Neuronal stem cell (in vitro differentiated cells): ENCODE measurements around the gene ZNF124.

Experiments used
- DNase-seq: peaks from one replicate; pipeline ENCODE4 v3.0.0-alpha.2; 2013; ENCODE audit warnings: low spot score
- H2AFZ ChIP-seq: one replicate; pipeline ENCODE4 v1.6.1; 2013; ENCODE audit warnings: mild to moderate bottlenecking, low read length, inconsistent platforms
- H2AK5ac ChIP-seq: 2 replicates; pipeline ENCODE4 v1.6.1; 2013; ENCODE audit warnings: low read depth, mild to moderate bottlenecking, inconsistent platforms, low read length, moderate library complexity, mixed read lengths
- H2BK120ac ChIP-seq: 2 replicates; pipeline ENCODE4 v1.6.1; 2013; ENCODE audit warnings: low read depth, mild to moderate bottlenecking, inconsistent platforms, low read length, moderate library complexity, mixed read lengths
- H2BK12ac ChIP-seq: one replicate; pipeline ENCODE4 v1.6.1; 2013; ENCODE audit warnings: low read length, inconsistent platforms
- H2BK15ac ChIP-seq: 2 replicates; pipeline ENCODE4 v1.6.1; 2013; ENCODE audit warnings: mild to moderate bottlenecking, low read length, inconsistent platforms, mixed read lengths
- H2BK5ac ChIP-seq: one replicate; pipeline ENCODE4 v1.6.1; 2013; ENCODE audit warnings: inconsistent platforms, mild to moderate bottlenecking, low read length, moderate library complexity
- H3K14ac ChIP-seq: one replicate; pipeline ENCODE4 v1.6.1; 2013; ENCODE audit warnings: low read length, inconsistent platforms
- H3K18ac ChIP-seq: 2 replicates; pipeline ENCODE4 v1.6.1; 2013; ENCODE audit warnings: low read length, inconsistent platforms
- H3K23ac ChIP-seq: 2 replicates; pipeline ENCODE4 v1.6.1; 2013; ENCODE audit warnings: low read depth, mild to moderate bottlenecking, mixed read lengths, low read length, inconsistent platforms; ENCODE audit not compliant: poor library complexity
- H3K27ac ChIP-seq: replicated peaks from 3 replicates; pipeline ENCODE4 v1.5.1; 2013; ENCODE audit warnings: low read length, inconsistent platforms
- H3K27me3 ChIP-seq, 3 experiments: 2 replicates each; pipeline ENCODE4 v1.6.1; 2013; ENCODE audit warnings: low read length in 3 of 3, mild to moderate bottlenecking in 2 of 3, inconsistent platforms in 1 of 3, low read depth in 1 of 3, mixed read lengths in 1 of 3, moderate library complexity in 1 of 3; ENCODE audit not compliant: control insufficient read depth in 3 of 3, insufficient read depth in 3 of 3
- H3K36me3 ChIP-seq, 2 donors: replicated peaks in 1 of 2; 2 replicates each; pipeline ENCODE4 v1.6.1; 2013; ENCODE audit warnings: low read length in 2 of 2; ENCODE audit not compliant: control insufficient read depth in 2 of 2, insufficient read depth in 2 of 2
- H3K4ac ChIP-seq: 2 replicates; pipeline ENCODE4 v1.6.1; 2013; ENCODE audit warnings: inconsistent platforms, mild to moderate bottlenecking, low read length, moderate library complexity
- H3K4me1 ChIP-seq, 2 donors: 1 replicate in 1 of 2; 2 replicates in 1 of 2; pipeline ENCODE4 v1.6.1; 2013; ENCODE audit warnings: low read length in 2 of 2, low read depth in 1 of 2; ENCODE audit not compliant: control insufficient read depth in 2 of 2, insufficient read depth in 1 of 2
- H3K4me2 ChIP-seq: one replicate; pipeline ENCODE4 v1.6.1; 2013; ENCODE audit warnings: mild to moderate bottlenecking, low read length, inconsistent platforms; ENCODE audit not compliant: insufficient read depth, poor library complexity, severe bottlenecking
- H3K4me3 ChIP-seq, 2 donors: 2 replicates each; pipeline ENCODE4 v1.5.1; 2013; ENCODE audit warnings: low read length in 2 of 2, mild to moderate bottlenecking in 2 of 2, inconsistent platforms in 1 of 2, moderate library complexity in 1 of 2
- H3K79me1 ChIP-seq: one replicate; pipeline ENCODE4 v1.6.1; 2013; ENCODE audit warnings: low read depth, mild to moderate bottlenecking, inconsistent platforms, low read length, moderate library complexity
- H3K9ac ChIP-seq: one replicate; pipeline ENCODE4 v1.6.1; 2013; ENCODE audit warnings: mild to moderate bottlenecking, low read depth, low read length, inconsistent platforms; ENCODE audit not compliant: poor library complexity
- H3K9me3 ChIP-seq, 2 donors: replicated peaks in 1 of 2; 2 replicates each; pipeline versions ENCODE3 to v1.6.1; 2013; ENCODE audit warnings: low read length in 2 of 2, mild to moderate bottlenecking in 2 of 2, inconsistent platforms in 1 of 2, low read depth in 1 of 2, mixed read lengths in 1 of 2, moderate library complexity in 1 of 2; ENCODE audit not compliant: control insufficient read depth in 2 of 2, insufficient read depth in 1 of 2
- H4K8ac ChIP-seq: one replicate; pipeline ENCODE4 v1.6.1; 2013; ENCODE audit warnings: low read depth, mild to moderate bottlenecking, inconsistent platforms, low read length, moderate library complexity
- H4K91ac ChIP-seq: one replicate; pipeline ENCODE4 v1.6.1; 2013; ENCODE audit warnings: low read length, low read depth, mild to moderate bottlenecking, inconsistent platforms; ENCODE audit not compliant: poor library complexity
- WGBS, 2 donors: extraction: QIAGEN DNeasy Blood & Tissue Kit; methylation state at CpG; one replicate each; pipeline ENCODE4 v1.1.7; 2013; ENCODE audit warnings: missing lambda C conversion rate in 2 of 2, mixed read lengths in 1 of 2; ENCODE audit not compliant: insufficient read length in 2 of 2, insufficient replicate concordance in 1 of 2; ENCODE audit errors: extremely low coverage in 2 of 2; 5-methylcytosine and 5-hydroxymethylcytosine counted together

Gene ZNF124

GRCh38 chr1:247198781-247199180, 27.0 kb upstream of the ZNF124 start:
- H3K27me3 ChIP-seq: no peaks in the 10 kb centered on the region
- no peak overlapping the region for H3K23ac ChIP-seq
- peaks cover 5 to 91% of the 10 kb centered on the region in 2 donors for H3K36me3 ChIP-seq
- no peaks in the 10 kb centered on the region for H3K4me1 ChIP-seq
- no peak overlapping the region for H2BK5ac ChIP-seq
- H4K91ac ChIP-seq: no peak overlapping the region
- no peak overlapping the region for H2AK5ac ChIP-seq
- no peak overlapping the region for H3K4me3 ChIP-seq
- no peak overlapping the region for H2BK120ac ChIP-seq
- no peaks in the 10 kb centered on the region for H3K79me1 ChIP-seq
- H3K9me3 ChIP-seq: peaks cover 1 to 32% of the 10 kb centered on the region in 2 donors
- no peak overlapping the region for H3K18ac ChIP-seq
- no peak overlapping the region for H2BK12ac ChIP-seq
- no peak overlapping the region for H4K8ac ChIP-seq
- no peak overlapping the region for H2AFZ ChIP-seq
- H3K27ac ChIP-seq: no peak overlapping the region
- no peak overlapping the region for H3K14ac ChIP-seq
- H3K4me2 ChIP-seq: no peak overlapping the region
- no CpG with 5 or more reads among the region's 3 CpGs for WGBS, 2 donors
- H3K9ac ChIP-seq: no peak overlapping the region
- no peak overlapping the region for H3K4ac ChIP-seq
- DNase-seq: no peak
- H2BK15ac ChIP-seq: no peak overlapping the region

GRCh38 chr1:247193958-247194357, 22.1 kb upstream of the ZNF124 start:
- peaks cover 2 to 90% of the 10 kb centered on the region in 2 donors for H3K36me3 ChIP-seq
- H3K4ac ChIP-seq: no peak overlapping the region
- no peak overlapping the region for H3K23ac ChIP-seq
- H4K91ac ChIP-seq: no peak overlapping the region
- no peak overlapping the region for H3K18ac ChIP-seq
- no peak overlapping the region for H3K4me3 ChIP-seq
- no peak overlapping the region for H3K4me2 ChIP-seq
- no peak overlapping the region for H2BK5ac ChIP-seq
- H2AFZ ChIP-seq: no peak overlapping the region
- H3K4me1 ChIP-seq: no peaks in the 10 kb centered on the region
- no peak overlapping the region for H3K27ac ChIP-seq
- peaks cover 4 to 69% of the 10 kb centered on the region in 2 donors for H3K9me3 ChIP-seq
- no peak overlapping the region for H3K9ac ChIP-seq
- H2BK12ac ChIP-seq: no peak overlapping the region
- no peaks in the 10 kb centered on the region for H3K27me3 ChIP-seq
- H4K8ac ChIP-seq: no peak overlapping the region
- H3K79me1 ChIP-seq: no peaks in the 10 kb centered on the region
- H2BK15ac ChIP-seq: no peak overlapping the region
- DNase-seq: no peak
- H2BK120ac ChIP-seq: no peak overlapping the region
- H2AK5ac ChIP-seq: no peak overlapping the region
- no peak overlapping the region for H3K14ac ChIP-seq

GRCh38 chr1:247189981-247190798, 18.4 kb upstream of the ZNF124 start:
- no peak overlapping the region for H3K23ac ChIP-seq
- no peak overlapping the region for H3K18ac ChIP-seq
- H2BK120ac ChIP-seq: no peak overlapping the region
- no peak overlapping the region for H3K27ac ChIP-seq
- H3K36me3 ChIP-seq: peaks cover 0 to 53% of the 10 kb centered on the region in 2 donors
- H3K14ac ChIP-seq: no peak overlapping the region
- no peak overlapping the region for H2BK12ac ChIP-seq
- no CpG with 5 or more reads among the region's 2 CpGs for WGBS, 2 donors
- H3K4me2 ChIP-seq: no peak overlapping the region
- H3K9me3 ChIP-seq: peaks cover 3 to 60% of the 10 kb centered on the region in 2 donors
- no peak overlapping the region for H3K4me3 ChIP-seq
- H3K9ac ChIP-seq: no peak overlapping the region
- no peak overlapping the region for H2BK5ac ChIP-seq
- H4K91ac ChIP-seq: no peak overlapping the region
- no peak for DNase-seq
- no peak overlapping the region for H2AK5ac ChIP-seq
- no peak overlapping the region for H4K8ac ChIP-seq
- H3K4me1 ChIP-seq: no peaks in the 10 kb centered on the region
- no peak overlapping the region for H2AFZ ChIP-seq
- no peaks in the 10 kb centered on the region for H3K27me3 ChIP-seq
- no peak overlapping the region for H3K4ac ChIP-seq
- H2BK15ac ChIP-seq: no peak overlapping the region
- H3K79me1 ChIP-seq: no peaks in the 10 kb centered on the region

GRCh38 chr1:247185667-247186066, 13.8 kb upstream of the ZNF124 start:
- H3K36me3 ChIP-seq: peaks cover 0 to 12% of the 10 kb centered on the region in 2 donors
- H4K91ac ChIP-seq: no peak overlapping the region
- H3K27me3 ChIP-seq: no peaks in the 10 kb centered on the region
- no peak overlapping the region for H3K4me2 ChIP-seq
- H3K4me1 ChIP-seq: no peaks in the 10 kb centered on the region
- no peak overlapping the region for H2BK12ac ChIP-seq
- no peak overlapping the region for H4K8ac ChIP-seq
- no peak overlapping the region for H3K14ac ChIP-seq
- no peak overlapping the region for H3K18ac ChIP-seq
- WGBS, 2 donors: no CpG with 5 or more reads among the region's 4 CpGs
- H2BK5ac ChIP-seq: no peak overlapping the region
- peaks cover 16 to 33% of the 10 kb centered on the region in 2 donors for H3K9me3 ChIP-seq
- H3K4me3 ChIP-seq: no peak overlapping the region
- H3K79me1 ChIP-seq: no peaks in the 10 kb centered on the region
- no peak overlapping the region for H2AK5ac ChIP-seq
- H3K23ac ChIP-seq: no peak overlapping the region
- no peak for DNase-seq
- H3K27ac ChIP-seq: no peak overlapping the region
- no peak overlapping the region for H3K4ac ChIP-seq
- H2BK15ac ChIP-seq: no peak overlapping the region
- no peak overlapping the region for H3K9ac ChIP-seq
- H2AFZ ChIP-seq: no peak overlapping the region
- no peak overlapping the region for H2BK120ac ChIP-seq
